NCI-H146 treated with DMSO at 0.1 percent for 48 hours (cell line): ENCODE data around the gene ITGB3.
"Not testable (repeated sequence)": the region's sequence is repeated elsewhere in the genome, so short reads cannot be mapped to it uniquely, and the experiment has no call there.

ENCODE experiments used
- DNase-seq: peaks from one replicate; lab custom pipeline; 2025; ENCODE audit not compliant: unreplicated experiment; lab: John Stamatoyannopoulos, UW

The ITGB3 gene

GRCh38 chr17:47222047-47222446, 31.6 kb upstream of the ITGB3 start:
- no peak for DNase-seq

- no peak for DNase-seq
Observed at GRCh38 chr17:47223007-47223406, 30.6 kb upstream of the ITGB3 start.

DNA sequence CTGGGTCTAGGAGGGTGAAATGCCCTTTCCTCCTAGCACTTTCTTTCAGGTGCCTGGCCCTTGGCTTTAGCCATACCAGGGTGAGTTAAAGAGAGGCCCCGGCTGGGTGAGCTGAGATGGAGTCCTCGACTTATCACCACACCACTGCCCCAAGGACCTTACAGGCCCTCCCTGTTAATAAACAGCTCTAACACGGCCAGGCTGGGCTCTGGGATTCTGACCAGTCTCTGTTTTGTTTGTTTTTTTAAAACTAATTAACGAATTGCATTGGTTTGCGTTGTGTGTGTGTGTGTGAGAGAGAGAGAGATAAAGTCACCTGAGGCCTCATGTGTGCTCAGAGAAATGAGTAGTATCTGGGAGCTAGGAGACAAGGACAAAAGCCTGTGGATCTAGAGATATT, 30.2 kb upstream of the ITGB3 start:
- no peak for DNase-seq

DNA sequence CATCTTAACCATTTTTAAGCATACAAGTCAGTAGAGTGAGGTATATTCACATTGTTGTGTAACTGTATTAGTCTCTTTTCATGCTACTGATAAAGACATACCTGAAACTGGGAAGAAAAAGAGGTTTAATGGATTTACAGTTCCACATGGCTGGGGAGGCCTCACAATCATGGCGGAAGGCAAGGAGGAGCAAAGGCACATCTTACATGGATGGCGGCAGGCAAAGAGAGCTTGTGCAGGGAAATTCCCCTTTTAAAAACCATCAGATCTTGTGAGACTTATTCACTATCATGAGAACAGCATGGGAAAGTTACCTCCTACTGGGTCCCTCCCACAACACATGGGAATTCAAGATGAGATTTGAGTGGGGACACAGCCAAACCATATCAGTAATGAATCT, 29.6 kb upstream of the ITGB3 start:
- DNase-seq, result not testable (repeated sequence)

DNA sequence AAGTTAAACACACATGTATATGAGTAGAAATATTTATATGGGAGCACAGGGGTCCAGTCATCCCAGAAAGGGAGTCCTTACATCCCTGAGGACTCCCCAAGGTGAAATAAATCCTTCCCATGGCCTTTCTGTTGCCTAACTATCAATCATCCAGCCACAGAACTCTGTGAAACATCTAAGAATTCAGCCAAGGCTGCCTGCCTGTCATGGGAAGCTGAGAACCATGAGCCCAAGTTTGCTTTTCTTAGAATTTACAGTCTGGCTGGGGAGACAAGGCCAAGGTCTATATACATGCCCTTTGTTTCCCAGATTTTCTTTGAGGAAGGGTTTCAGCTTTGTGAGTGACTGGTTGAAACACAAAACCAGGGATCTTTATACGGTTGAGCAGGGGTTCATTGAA, 28.7 kb upstream of the ITGB3 start:
- DNase-seq, result no peak

DNA sequence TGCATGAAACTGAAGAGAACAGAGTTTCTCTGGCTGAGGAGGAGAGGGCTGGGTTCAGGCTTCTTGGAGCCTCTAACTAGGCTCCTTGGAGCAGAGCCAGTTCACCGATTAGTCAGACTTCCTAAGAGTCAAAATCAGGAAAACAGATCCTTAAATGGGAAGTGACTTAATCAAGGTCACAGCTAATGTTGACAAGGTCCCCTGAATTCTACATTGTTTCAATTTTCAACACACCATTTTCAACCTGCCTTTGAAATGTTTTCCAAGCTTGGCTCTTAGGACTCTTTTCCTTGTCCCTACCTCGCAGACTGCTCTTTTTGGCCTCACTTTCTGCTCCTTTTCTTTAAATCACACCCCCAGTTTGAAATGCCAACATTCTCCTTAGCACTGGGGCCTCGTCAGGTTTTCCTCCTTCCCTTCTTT, 28.2 kb upstream of the ITGB3 start:
- no peak for DNase-seq

DNA sequence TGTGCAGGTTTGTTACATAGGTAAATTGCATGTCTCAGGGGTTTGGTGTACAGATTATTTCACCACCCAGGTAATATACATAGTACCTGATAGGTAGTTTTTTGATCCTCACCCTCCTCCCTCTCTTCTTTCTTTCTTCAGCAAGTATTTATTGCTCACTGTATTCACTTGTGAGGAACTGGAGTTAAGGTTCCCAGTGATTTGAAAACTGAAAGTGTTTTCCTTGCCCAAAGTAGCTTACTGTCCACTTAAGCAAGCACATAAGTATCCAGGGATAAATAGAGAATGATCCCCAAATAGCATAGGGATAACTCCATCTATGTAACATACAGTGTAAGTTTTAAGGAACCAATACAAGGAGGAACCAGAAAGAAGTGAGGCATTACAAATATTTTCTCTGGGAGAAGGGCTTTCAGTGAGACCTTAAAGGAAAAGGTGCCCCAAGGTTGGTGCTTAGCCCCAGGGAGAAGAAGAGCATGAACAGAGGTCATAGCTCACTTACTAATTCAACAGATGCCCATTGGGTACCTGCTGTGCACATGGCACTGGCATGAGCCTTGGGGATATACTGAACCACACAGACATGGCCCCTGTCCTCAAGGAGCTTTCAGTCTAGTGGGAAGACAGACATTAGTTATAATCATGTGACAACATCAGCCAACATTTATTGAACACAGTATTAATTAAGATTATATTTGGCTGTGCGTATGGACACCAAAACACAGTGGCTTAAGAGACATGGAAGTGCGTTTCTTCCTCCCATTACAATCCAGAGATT, 27.5 kb upstream of the ITGB3 start:
- DNase-seq, result no peak

GRCh38 chr17:47227862-47228261, 25.8 kb upstream of the ITGB3 start:
- no peak for DNase-seq

- DNase-seq, result peak; percentile 60
Observed at GRCh38 chr17:47229535-47230443, 23.8 kb upstream of the ITGB3 start.

GRCh38 chr17:47230864-47231263, 22.8 kb upstream of the ITGB3 start:
- DNase-seq, result no peak

GRCh38 chr17:47231334-47231733, 22.3 kb upstream of the ITGB3 start:
- no peak for DNase-seq

DNA sequence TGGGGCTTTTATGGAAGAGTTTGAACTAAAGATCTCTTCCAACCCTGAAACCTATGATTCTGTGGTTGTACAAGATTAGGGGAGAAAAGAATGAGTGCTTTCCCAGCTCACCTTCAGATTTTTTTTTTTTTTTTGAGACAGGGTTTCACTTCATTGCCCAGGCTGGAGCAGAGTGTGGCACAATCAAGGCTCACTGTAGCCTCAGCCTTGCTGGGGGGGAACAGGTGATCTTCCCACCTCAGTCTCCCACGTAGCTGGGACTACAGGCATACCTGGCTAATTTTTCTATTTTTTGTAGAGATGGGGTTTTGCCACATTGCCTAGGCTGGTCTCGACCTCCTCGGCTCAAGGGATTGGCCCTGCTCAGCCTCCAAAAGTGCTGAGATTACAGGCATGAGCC, 21.8 kb upstream of the ITGB3 start:
- DNase-seq, result no peak

- no peak for DNase-seq
Observed at GRCh38 chr17:47232465-47232864, 21.2 kb upstream of the ITGB3 start.

GRCh38 chr17:47235506-47235905, 18.1 kb upstream of the ITGB3 start:
- DNase-seq, result no peak

- no peak for DNase-seq
Observed at GRCh38 chr17:47235923-47236322, 17.7 kb upstream of the ITGB3 start.

- no peak for DNase-seq
Observed at GRCh38 chr17:47237841-47238240, 15.8 kb upstream of the ITGB3 start.

DNA sequence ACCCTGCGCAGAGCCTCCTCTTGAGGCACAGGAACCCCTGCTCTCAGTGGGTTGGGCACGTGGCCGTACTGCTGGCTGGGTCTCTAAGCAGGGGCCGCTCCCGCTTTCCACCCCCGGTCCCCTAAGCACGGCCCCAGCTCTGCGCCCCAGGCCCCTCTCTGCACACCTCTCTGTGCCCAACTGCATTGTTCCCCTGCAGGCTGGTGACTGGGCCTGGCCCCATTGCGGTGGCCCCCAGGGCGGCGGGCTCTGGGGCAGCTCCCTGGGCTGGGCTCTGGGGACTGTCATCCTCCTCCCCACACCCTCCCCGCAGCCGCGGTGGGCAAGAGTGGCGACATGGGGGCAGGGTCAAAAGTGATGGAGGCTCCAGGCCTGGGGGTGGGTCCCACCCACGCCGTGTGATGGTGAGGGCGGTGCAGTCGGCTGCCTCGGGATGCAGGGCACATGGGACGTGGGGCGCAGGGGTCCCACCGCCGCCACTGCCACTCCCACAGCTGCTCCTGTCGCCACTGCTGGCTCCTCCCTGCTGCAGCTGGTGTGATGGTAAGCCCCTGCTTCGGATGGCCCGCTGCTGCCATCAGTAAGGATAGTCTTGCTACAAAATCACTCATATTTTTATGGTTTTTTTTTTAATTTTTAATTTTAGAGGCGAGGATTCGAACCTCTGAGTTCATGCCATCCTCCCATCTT, 15.2 kb upstream of the ITGB3 start:
- DNase-seq, result no peak

GRCh38 chr17:47239619-47239966, 14.0 kb upstream of the ITGB3 start:
- no peak for DNase-seq

DNA sequence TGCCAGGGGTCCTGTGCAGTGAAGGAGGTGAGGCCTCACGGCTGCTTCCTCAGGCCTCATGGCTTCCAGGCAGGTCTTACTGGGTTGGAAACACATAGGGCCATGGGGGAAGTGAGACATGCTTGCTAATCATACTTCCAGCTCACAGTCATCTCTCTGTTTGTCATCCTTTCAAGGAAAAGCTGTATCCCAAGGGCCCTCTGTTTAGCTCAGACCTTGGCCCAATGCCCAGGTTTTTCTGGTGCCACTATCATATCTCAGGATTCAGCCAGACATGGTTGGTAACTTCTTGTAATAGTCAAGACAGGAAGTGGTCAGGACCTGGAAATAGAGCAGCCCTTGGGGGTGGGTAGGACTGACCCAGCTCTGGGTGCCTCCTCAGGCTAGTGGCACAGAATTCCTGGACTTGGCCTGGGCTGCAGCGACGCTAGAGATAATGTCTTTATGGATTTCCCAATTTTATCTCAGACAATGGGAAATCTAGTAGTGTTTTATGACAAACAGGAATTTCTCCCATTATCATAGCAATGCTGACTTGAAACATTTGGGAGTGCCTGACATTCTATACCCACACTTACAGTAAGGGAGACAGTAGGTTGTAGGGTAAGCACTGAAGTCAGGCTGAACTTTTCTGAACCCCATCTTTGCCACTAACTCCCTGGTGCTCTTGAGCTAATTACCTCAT, 13.5 kb upstream of the ITGB3 start:
- no peak for DNase-seq

DNA sequence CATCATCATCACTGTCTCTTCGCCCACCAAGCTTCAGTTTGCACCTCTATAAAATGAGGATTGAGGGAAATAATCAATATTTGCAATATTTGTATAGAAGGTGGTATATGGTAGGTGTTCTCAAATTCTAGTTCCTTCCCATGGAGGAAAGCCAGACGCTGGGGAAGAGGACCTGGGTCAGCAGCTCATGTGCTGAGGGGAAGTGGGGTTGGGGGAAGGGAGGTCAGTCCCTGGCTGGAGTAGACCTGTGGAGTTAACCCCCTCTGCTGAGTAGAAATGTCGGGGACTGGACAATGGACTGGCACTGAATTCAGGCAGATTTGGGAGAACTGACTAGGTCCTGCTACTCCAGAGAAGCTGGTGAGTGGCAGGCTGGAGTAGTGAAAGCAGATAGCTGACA, 12.8 kb upstream of the ITGB3 start:
- no peak for DNase-seq

DNA sequence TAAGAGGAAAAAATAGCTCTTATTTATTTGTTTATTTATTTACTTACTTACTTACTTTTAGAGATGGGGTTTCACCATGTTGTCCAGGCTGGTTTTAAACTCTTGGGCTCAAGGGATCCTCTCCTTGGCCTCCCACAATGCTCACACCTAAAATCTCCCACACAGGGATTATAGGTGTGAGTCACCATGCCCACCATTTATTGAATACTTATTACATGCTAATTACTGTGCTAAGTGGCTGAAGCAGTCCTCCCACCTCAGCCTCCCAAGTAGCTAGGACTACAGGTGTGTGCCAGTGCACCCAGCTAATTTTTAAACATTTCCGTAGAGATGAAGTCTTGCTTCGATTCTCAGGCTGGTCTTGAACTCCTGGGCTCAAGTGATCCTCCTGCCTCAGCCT, 11.0 kb upstream of the ITGB3 start:
- no peak for DNase-seq
